ENCODE data around the gene TMEM214. TPM values are rescaled to one million over a fixed set of nuclear protein-coding genes. Genes with fewer than 3 reads are reported as not detected.

TMEM214 gene
- total and polyA plus RNA-seq, 2 of the 8 experiments (the other 6 are each of a cell fraction or from before 2014, with no cell fraction given), result 49.7 to 71.0 TPM

DNA sequence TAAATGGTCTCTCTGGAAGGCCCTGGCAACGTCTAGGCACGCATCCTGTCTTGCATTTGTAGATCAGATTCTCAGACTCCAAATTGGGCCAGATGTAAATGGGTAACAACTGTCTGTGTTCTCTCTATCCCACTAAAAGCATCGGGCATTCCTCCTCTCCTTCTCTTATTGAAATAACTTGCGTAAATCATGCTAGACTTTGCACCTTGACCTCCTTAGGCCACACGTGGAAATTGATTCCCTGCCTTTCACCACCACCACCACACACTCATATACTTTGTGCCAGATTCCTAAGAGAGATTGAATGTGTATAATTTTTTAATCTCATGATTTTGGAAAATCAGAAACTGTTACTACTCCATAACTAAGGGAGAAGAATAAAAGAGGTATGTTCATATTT is 41.0 kb upstream of the TMEM214 start:
- Histone ChIP-seq H3K23ac (ENCODE audit: insufficient read length) (no peak overlapping the region), H3K36me3 (ENCODE audit: control insufficient read depth in 2 of 4, insufficient read depth in 4 of 4, low read length in 3 of 4) (no peaks in the 10 kb centered on the region), H3K14ac (ENCODE audit: insufficient read length) (no peak overlapping the region), H2BK120ac (replicated peaks; ENCODE audit: low read depth, low read length) (no peak overlapping the region), H3K9me3 (ENCODE audit: insufficient read depth in 2 of 2, low read depth in 1 of 2, low read length in 1 of 2) (no peaks in the 10 kb centered on the region), H2AFZ (ENCODE audit: low read length) (no peak overlapping the region), H3K4me3 (ENCODE audit: extremely low read depth in 1 of 4, insufficient read depth in 2 of 4, low read depth in 3 of 4, low read length in 4 of 4) (no peak overlapping the region), H3K18ac (ENCODE audit: extremely low read depth, low read length) (no peak overlapping the region), H3K9ac (replicated peaks in 1 of 4; ENCODE audit: extremely low read depth in 1 of 4, low read depth in 3 of 4, low read length in 3 of 4) (no peak overlapping the region), H4K20me1 (replicated peaks in 1 of 2; ENCODE audit: control insufficient read depth in 1 of 2, insufficient read depth in 2 of 2, low read length in 2 of 2) (no peaks in the 10 kb centered on the region), H3K4me2 (ENCODE audit: insufficient read depth in 1 of 2, low read depth in 2 of 2, low read length in 2 of 2) (no peak overlapping the region), H3K4ac (replicated peaks; ENCODE audit: insufficient read length, low read depth, low read length) (no peak overlapping the region), H2BK5ac (ENCODE audit: low read depth, low read length) (no peak overlapping the region), H2AK5ac (ENCODE audit: low read depth, low read length) (no peak overlapping the region), H4K5ac (ENCODE audit: insufficient read length, low read depth, low read length) (no peak overlapping the region), H3K4me1 (replicated peaks in 1 of 4; ENCODE audit: control insufficient read depth in 3 of 4, insufficient read depth in 4 of 4, low read length in 3 of 4) (no peaks in the 10 kb centered on the region), H4K91ac (replicated peaks; ENCODE audit: insufficient read length, low read length) (no peak overlapping the region), H3K56ac (replicated peaks; ENCODE audit: insufficient read length, low read depth, low read length) (no peak overlapping the region), H3K27me3 (replicated peaks in 1 of 4; ENCODE audit: control insufficient read depth in 3 of 4, extremely low read depth in 1 of 4, insufficient read depth in 3 of 4, low read length in 3 of 4) (no peaks in the 10 kb centered on the region), H3K79me1 (ENCODE audit: low read depth, low read length) (no peaks in the 10 kb centered on the region), H2BK20ac (ENCODE audit: low read length) (no peak overlapping the region), H3K79me2 (ENCODE audit: control insufficient read depth in 1 of 2, insufficient read depth in 2 of 2, low read length in 2 of 2) (no peaks in the 10 kb centered on the region), H2BK12ac (ENCODE audit: low read depth, low read length) (no peak overlapping the region), H3K27ac (ENCODE audit: low read depth, low read length) (no peak overlapping the region), H4K8ac (ENCODE audit: extremely low read depth, insufficient read depth, low read length) (no peak overlapping the region), H3K23me2 (ENCODE audit: low read depth, low read length) (no peaks in the 10 kb centered on the region; the same call in 1 of the 2 replicates), H2BK15ac (ENCODE audit: low read length) (no peak overlapping the region)
- WGBS, 2 experiments (ENCODE audit: extremely low coverage in 1 of 2, insufficient coverage in 1 of 2, insufficient read length in 1 of 2, insufficient replicate concordance in 2 of 2, low coverage in 1 of 2, low lambda C conversion rate in 2 of 2, missing lambda C conversion rate in 1 of 2), result 88% methylated on average over 5 of the region's 5 CpGs; no CpG with 5 or more reads in 1 of the 2 experiments
- DNase-seq (ENCODE audit: low read depth in 1 of 2, low spot score in 2 of 2) (no peak), FAIRE-seq (no peak)
- POLR2A ChIA-PET (ENCODE audit: partially characterized antibody), result no interaction called here
- CTCF ChIA-PET (ENCODE audit: partially characterized antibody), result no interaction called here
- TF ChIP-seq SIN3A (conservative IDR thresholded peaks at IDR 0.05 in 1 of 2, IDR thresholded peaks at IDR 0.05 in 1 of 2; ENCODE audit: low read depth in 1 of 2, low read length in 2 of 2), result no peak
- TF ChIP-seq CHD1 (IDR thresholded peaks at IDR 0.05; ENCODE audit: low read depth, low read length), result no peak
- TF ChIP-seq CHD2 (IDR thresholded peaks at IDR 0.05; ENCODE audit: low read length), result no peak
- TF ChIP-seq CREB1 (IDR thresholded peaks at IDR 0.05), result no peak
- no peak for TF ChIP-seq POU5F1 (IDR thresholded peaks at IDR 0.05; ENCODE audit: low read depth, low read length)
- TF ChIP-seq MAFK (IDR thresholded peaks at IDR 0.05; ENCODE audit: low read depth, low read length), result no peak
- no peak for TF ChIP-seq YY1 (IDR thresholded peaks at IDR 0.05; ENCODE audit: low read depth, low read length)
- no peak for TF ChIP-seq HDAC6 (IDR thresholded peaks at IDR 0.05; ENCODE audit: low read depth, low read length)
- TF ChIP-seq BCL11A (IDR thresholded peaks at IDR 0.05; ENCODE audit: low read depth in 2 of 2, low read length in 2 of 2), result no peak
- no peak for TF ChIP-seq KDM1A (IDR thresholded peaks at IDR 0.05; ENCODE audit: borderline replicate concordance, low read length)
- no peak for TF ChIP-seq NANOG (IDR thresholded peaks at IDR 0.05; ENCODE audit: insufficient read depth, low read depth, low read length, poor library complexity, severe bottlenecking)
- no peak for TF ChIP-seq RAD21 (IDR thresholded peaks at IDR 0.05 in 1 of 2, conservative IDR thresholded peaks at IDR 0.05 in 1 of 2; ENCODE audit: low read depth in 2 of 2, low read length in 2 of 2)

Measured in H1 (cell line).